Endothelial cell of umbilical vein (primary cell): ENCODE data around the gene RXFP4. TPM values are rescaled to one million over a fixed set of nuclear protein-coding genes. Genes with fewer than 3 reads are reported as not detected.
"Not testable (repeated sequence)": the region's sequence is repeated elsewhere in the genome, so short reads cannot be mapped to it uniquely, and the experiment has no call there.

Experiments
- BruUV-seq: library from RNA; stranded (reverse); fragments of 400-500 nt; replicated peaks from 2 replicates; lab custom pipeline; 2021; lab: Mats Ljungman, UMichigan
- CTCF ChIA-PET: fragments of 300-600, 350-600 bp; sonication (Branson Sonifier 250); formaldehyde crosslinking; loops from one replicate; lab custom pipeline; 2021; ENCODE audit warnings: antibody characterized with exemption, inconsistent platforms; lab: Charles Lee
- POLR2A ChIA-PET: fragments of 300-600, 350-600 bp; sonication (Branson Sonifier 250); formaldehyde crosslinking; loops from one replicate; lab custom pipeline; 2021; ENCODE audit warnings: antibody characterized with exemption, inconsistent platforms; lab: Charles Lee
- DNase-seq: peaks from one replicate; pipeline ENCODE4 v3.0.0-alpha.2; 2011; ENCODE audit warnings: low read depth, low spot score
- FAIRE-seq: peaks from 2 replicates; lab custom pipeline; 2011; peaks lifted over from hg19 to GRCh38; lab: Jason Lieb, UNC
- H2AFZ ChIP-seq: 2 replicates; pipeline ENCODE4 v1.6.0; 2012; ENCODE audit warnings: low read depth, low read length, control low read depth, inconsistent platforms
- H3K27ac ChIP-seq: 2 replicates; pipeline ENCODE4 v1.5.1; 2011; ENCODE audit warnings: low read depth, mild to moderate bottlenecking, control low read depth, low read length, moderate library complexity; ENCODE audit not compliant: insufficient read depth
- H3K27me3 ChIP-seq, 2 experiments: 2 replicates each; pipeline versions ENCODE4 v1.6.0 to v1.6.1; 2011; ENCODE audit warnings: low read length in 2 of 2, mixed read lengths in 1 of 2; ENCODE audit not compliant: control insufficient read depth in 2 of 2, insufficient read depth in 2 of 2
- H3K36me3 ChIP-seq, 2 experiments: 2 replicates in 1 of 2; 3 replicates in 1 of 2; pipeline ENCODE4 v1.5.1; 2011; ENCODE audit warnings: low read length in 2 of 2, mild to moderate bottlenecking in 1 of 2, moderate library complexity in 1 of 2; ENCODE audit not compliant: control insufficient read depth in 2 of 2, insufficient read depth in 2 of 2; ENCODE audit errors: extremely low read depth in 1 of 2
- H3K4me1 ChIP-seq: 3 replicates; pipeline ENCODE4 v1.5.1; 2011; ENCODE audit warnings: mild to moderate bottlenecking, low read length; ENCODE audit not compliant: control insufficient read depth, insufficient read depth; ENCODE audit errors: extremely low read depth
- H3K4me2 ChIP-seq: 2 replicates; pipeline ENCODE4 v1.6.1; 2011; ENCODE audit warnings: low read length, control low read depth, mixed read lengths; ENCODE audit not compliant: insufficient read depth
- H3K4me3 ChIP-seq, 3 experiments: fragments of 200-600 bp in 1 of 3; sonication (generic), shearing (Covaris generic) in 1 of 3; replicated peaks in 1 of 3; 2 replicates each; pipeline ENCODE4 v1.5.1; 2011 to 2016; ENCODE audit warnings: control low read depth in 3 of 3, low read length in 3 of 3, mild to moderate bottlenecking in 2 of 3, inconsistent platforms in 1 of 3, low read depth in 1 of 3, moderate library complexity in 1 of 3; ENCODE audit not compliant: insufficient read depth in 1 of 3
- H3K79me2 ChIP-seq: 2 replicates; pipeline ENCODE4 v1.6.0; 2012; ENCODE audit warnings: low read length, inconsistent platforms; ENCODE audit not compliant: control insufficient read depth, insufficient read depth
- H3K9ac ChIP-seq: replicated peaks from 2 replicates; pipeline ENCODE3; 2011; ENCODE audit warnings: low read length, control low read depth; ENCODE audit not compliant: insufficient read depth; ENCODE audit errors: extremely low read depth
- H3K9me1 ChIP-seq: replicated peaks from 3 replicates; pipeline ENCODE4 v1.6.0; 2011; ENCODE audit warnings: mild to moderate bottlenecking, low read length; ENCODE audit not compliant: control insufficient read depth, insufficient read depth; ENCODE audit errors: extremely low read depth
- H3K9me3 ChIP-seq: replicated peaks from 2 replicates; pipeline ENCODE4 v1.5.1; 2012; ENCODE audit warnings: low read length, inconsistent platforms; ENCODE audit not compliant: control insufficient read depth, insufficient read depth
- H4K20me1 ChIP-seq: replicated peaks from 2 replicates; pipeline ENCODE3; 2011; ENCODE audit warnings: mild to moderate bottlenecking, low read length; ENCODE audit not compliant: control insufficient read depth, insufficient read depth; ENCODE audit errors: extremely low read depth
- CTCF ChIP-seq, 2 donors: IDR thresholded peaks; 1 replicate in 1 of 2; 2 replicates in 1 of 2; pipeline ENCODE4 v1.5.1; 2011; ENCODE audit warnings: low read length in 2 of 2, mild to moderate bottlenecking in 2 of 2, moderate library complexity in 2 of 2, control low read depth in 1 of 2, inconsistent platforms in 1 of 2, low read depth in 1 of 2; ENCODE audit not compliant: insufficient read depth in 1 of 2; ENCODE audit errors: extremely low read depth in 1 of 2
- EZH2 ChIP-seq: IDR thresholded peaks from 2 replicates; pipeline ENCODE4 v1.6.1; 2012; ENCODE audit warnings: borderline replicate concordance, low read depth, mild to moderate bottlenecking, moderate library complexity, low read length, inconsistent platforms; ENCODE audit not compliant: severe bottlenecking
- FOS ChIP-seq: IDR thresholded peaks from 2 replicates; pipeline ENCODE4 v1.6.1; 2011; ENCODE audit warnings: mild to moderate bottlenecking, low read length, moderate library complexity, borderline replicate concordance; ENCODE audit not compliant: insufficient read depth
- GATA2 ChIP-seq: IDR thresholded peaks from 2 replicates; pipeline ENCODE4 v1.7.0; 2011; ENCODE audit warnings: low read depth, mild to moderate bottlenecking, moderate library complexity, mixed read lengths, low read length; ENCODE audit not compliant: insufficient read length, insufficient read depth
- JUN ChIP-seq: IDR thresholded peaks from 2 replicates; pipeline ENCODE4 v1.6.1; 2011; ENCODE audit warnings: borderline replicate concordance, low read depth; ENCODE audit not compliant: insufficient read length, insufficient read depth
- MAX ChIP-seq: IDR thresholded peaks from 2 replicates; pipeline ENCODE4 v1.6.1; 2011; ENCODE audit not compliant: insufficient read depth, insufficient read length
- MYC ChIP-seq: IDR thresholded peaks from one replicate; pipeline ENCODE4 v1.6.1; 2011; ENCODE audit warnings: mild to moderate bottlenecking, low read depth, low read length
- POLR2A ChIP-seq: IDR thresholded peaks from 2 replicates; pipeline ENCODE4 v1.6.1; 2012; ENCODE audit warnings: low read depth, mild to moderate bottlenecking, control low read depth, low read length
- POLR2AphosphoS5 ChIP-seq: IDR thresholded peaks from 2 replicates; pipeline ENCODE4 v1.6.1; 2012; ENCODE audit warnings: low read depth, mild to moderate bottlenecking, control low read depth, low read length, moderate library complexity; ENCODE audit not compliant: insufficient read depth
- dilution Hi-C: fragments of 300-500 bp; cut with MboI; formaldehyde crosslinking; loops from one replicate; pipeline ENCODE4 v1.15.0; 2019; ENCODE audit warnings: low sequenced_read_pairs; ENCODE audit not compliant: extremely low pct_ligation_motif_present
- intact Hi-C: fragments of 100-400 bp; cut with micrococcal nuclease; formaldehyde crosslinking; loops from one replicate; pipeline ENCODE4 v1.10.0; 2022
- polyA plus RNA-seq, 4 experiments: library from polyadenylated mRNA; depleted of rRNA in 3 of 4; stranded (reverse) in 3 of 4; unstranded in 1 of 4; fragments of >200 nt; gene quantifications; 2 replicates each; pipeline versions ENCODE4 v1.2.1 to v1.2.3, GENCODE V29; 2011 to 2012; ENCODE audit warnings: missing spikeins in 1 of 4
- total RNA-seq: library from RNA; stranded (reverse); gene quantifications from 2 replicates; pipeline ENCODE4 v1.2.3, GENCODE V29; 2021

Gene RXFP4
- total and polyA plus RNA-seq, 2 donors (not counting 3 experiments of a cell fraction or from before 2014, with no cell fraction given): not detected

- dilution Hi-C loops: no loop called here
Measured at GRCh38 chr1:155893389-155894142, 47.9 kb upstream of the RXFP4 start.

GRCh38 chr1:155895617-155896016 is 45.8 kb upstream of the RXFP4 start:
- H3K4me3 ChIP-seq: not testable (repeated sequence)
- CTCF ChIA-PET: interaction anchor here (1.3 kb wide), 1 partner anchor 14 kb away, joined by 4 read pairs; no protein-coding TSS in a partner anchor
- peaks cover 24% of the 10 kb centered on the region for H3K4me1 ChIP-seq

More at GRCh38 chr1:155893389-155894142, 47.9 kb upstream of the RXFP4 start:
- Histone ChIP-seq H3K4me3 (peak overlapping the region in 2 of 3 experiments; percentile 16 to 49), H3K36me3 (peaks cover 0 to 6% of the 10 kb centered on the region in 2 experiments), H3K27me3 (no peaks in the 10 kb centered on the region), H3K4me2 (peak overlapping the region; percentile 97), H3K9me1 (no peaks in the 10 kb centered on the region), H3K79me2 (no peaks in the 10 kb centered on the region), H3K9me3 (no peaks in the 10 kb centered on the region), H2AFZ (no peak overlapping the region), H4K20me1 (no peaks in the 10 kb centered on the region), H3K9ac (peak overlapping the region; percentile 97), H3K27ac (peak overlapping the region; percentile 100), H3K4me1 (peaks cover 40% of the 10 kb centered on the region)
- DNase-seq (peak; percentile 93), FAIRE-seq (peak; percentile 100)
- intact Hi-C loops: loop anchor here (1.0 kb wide), 1 partner anchor 33 kb away; no protein-coding TSS in a partner anchor
- POLR2A ChIA-PET: interaction anchor here (0.6 to 2.1 kb wide), 5 partner anchors 16 to 114 kb away, joined by 3 to 14 read pairs (median 5); partner anchors contain the start of genes GON4L and SYT11
- CTCF ChIA-PET: interaction anchor here (0.5 to 1.9 kb wide), 12 partner anchors 9 to 826 kb away, joined by 3 to 6 read pairs (median 3); partner anchors contain the start of gene GON4L
- TF ChIP-seq MYC (no peak), EZH2 (no peak), POLR2A (no peak), GATA2 (no peak), POLR2AphosphoS5 (peak; percentile 76), CTCF (IDR thresholded peaks at IDR 0.05; ENCODE audit: extremely low read depth in 1 of 2, insufficient read depth in 1 of 2, low read depth in 1 of 2, low read length in 2 of 2) (no peak), JUN (peak; percentile 98), MAX (peak; percentile 92), FOS (peak; percentile 88)
- TSS peak; percentile 94 for BruUV-seq

More at GRCh38 chr1:155895617-155896016, 45.8 kb upstream of the RXFP4 start:
- H3K27me3 ChIP-seq, DNase-seq, dilution Hi-C loops, H3K9me1 ChIP-seq, H2AFZ ChIP-seq, H4K20me1 ChIP-seq, H3K27ac ChIP-seq, H3K9me3 ChIP-seq, H3K9ac ChIP-seq, BruUV-seq, H3K4me2 ChIP-seq, H3K79me2 ChIP-seq, intact Hi-C loops: not testable (repeated sequence)
- peak; percentile 61 for FAIRE-seq
- POLR2A ChIA-PET: interaction anchor here (0.7 kb wide), 1 partner anchor 89 kb away, joined by 4 read pairs; no protein-coding TSS in a partner anchor
- peaks cover 13 to 25% of the 10 kb centered on the region in 2 experiments for H3K36me3 ChIP-seq
